ENCODE data around the gene TRAK1.
A peak's percentile ranks its signal among the peaks of the same experiment; 100 is the strongest.
"Not testable (repeated sequence)": the region's sequence is repeated elsewhere in the genome, so short reads cannot be mapped to it uniquely, and the experiment has no call there.

TRAK1 gene, protein sequence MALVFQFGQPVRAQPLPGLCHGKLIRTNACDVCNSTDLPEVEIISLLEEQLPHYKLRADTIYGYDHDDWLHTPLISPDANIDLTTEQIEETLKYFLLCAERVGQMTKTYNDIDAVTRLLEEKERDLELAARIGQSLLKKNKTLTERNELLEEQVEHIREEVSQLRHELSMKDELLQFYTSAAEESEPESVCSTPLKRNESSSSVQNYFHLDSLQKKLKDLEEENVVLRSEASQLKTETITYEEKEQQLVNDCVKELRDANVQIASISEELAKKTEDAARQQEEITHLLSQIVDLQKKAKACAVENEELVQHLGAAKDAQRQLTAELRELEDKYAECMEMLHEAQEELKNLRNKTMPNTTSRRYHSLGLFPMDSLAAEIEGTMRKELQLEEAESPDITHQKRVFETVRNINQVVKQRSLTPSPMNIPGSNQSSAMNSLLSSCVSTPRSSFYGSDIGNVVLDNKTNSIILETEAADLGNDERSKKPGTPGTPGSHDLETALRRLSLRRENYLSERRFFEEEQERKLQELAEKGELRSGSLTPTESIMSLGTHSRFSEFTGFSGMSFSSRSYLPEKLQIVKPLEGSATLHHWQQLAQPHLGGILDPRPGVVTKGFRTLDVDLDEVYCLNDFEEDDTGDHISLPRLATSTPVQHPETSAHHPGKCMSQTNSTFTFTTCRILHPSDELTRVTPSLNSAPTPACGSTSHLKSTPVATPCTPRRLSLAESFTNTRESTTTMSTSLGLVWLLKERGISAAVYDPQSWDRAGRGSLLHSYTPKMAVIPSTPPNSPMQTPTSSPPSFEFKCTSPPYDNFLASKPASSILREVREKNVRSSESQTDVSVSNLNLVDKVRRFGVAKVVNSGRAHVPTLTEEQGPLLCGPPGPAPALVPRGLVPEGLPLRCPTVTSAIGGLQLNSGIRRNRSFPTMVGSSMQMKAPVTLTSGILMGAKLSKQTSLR

DNA sequence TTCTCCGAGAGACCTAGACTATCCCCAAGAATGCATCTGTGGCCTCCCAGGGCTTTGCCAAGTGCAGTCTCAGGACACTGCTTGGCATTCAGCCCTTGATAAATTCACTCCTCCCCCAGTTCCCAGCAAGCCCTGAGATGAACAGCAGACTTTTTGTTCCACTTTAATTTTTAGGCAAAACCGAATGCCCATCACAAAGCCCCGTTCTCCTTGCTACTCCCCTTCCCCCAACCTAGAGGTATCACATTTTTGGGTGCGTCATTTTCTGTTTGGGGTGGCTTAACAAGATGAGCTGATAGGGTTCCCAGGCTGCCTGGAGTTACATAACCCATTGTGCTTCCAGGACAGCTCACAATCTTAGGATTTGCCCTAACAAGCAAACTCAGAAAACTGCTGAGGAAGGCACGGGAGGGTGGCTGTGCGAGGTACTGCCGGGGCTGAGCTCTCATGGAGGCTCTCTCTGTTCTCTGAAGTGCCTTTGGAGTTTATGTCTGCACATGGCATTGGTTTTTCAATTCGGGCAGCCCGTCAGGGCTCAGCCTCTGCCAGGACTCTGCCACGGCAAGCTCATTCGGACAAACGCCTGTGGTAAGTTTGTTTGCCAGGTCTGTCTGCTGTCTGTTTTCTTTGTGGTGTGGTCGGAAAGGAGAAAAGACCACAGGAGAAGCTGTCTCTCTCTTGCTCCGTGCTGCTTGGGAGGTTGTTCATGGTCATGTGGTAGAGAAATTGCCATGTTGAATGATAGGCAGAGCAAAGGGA, at the start of gene TRAK1:
TSS of gene TRAK1 (plus strand) at position 385 of the 759 bp plus-strand sequence. CDS start at position 498, 113 bp downstream.
- Histone ChIP-seq H3K36me3 (replicated peaks) (peaks cover 14% of the 10 kb centered on the region), H3K27me3 (replicated peaks) (no peaks in the 10 kb centered on the region), H3K4me3 (ENCODE audit: low read depth, low read length) (peak within 1 kb of the TSS; percentile 15), H3K27ac (no peak within 1 kb of the TSS)
- DNase-seq: no peak
- in situ Hi-C loops (cut with HindIII; ENCODE audit: low pct_ligation_motif_present, low sequenced_read_pairs): loop anchor here (25.0 kb wide), 1 partner anchor 179 kb away; no protein-coding TSS in a partner anchor
- TF ChIP-seq, protein P1, sequence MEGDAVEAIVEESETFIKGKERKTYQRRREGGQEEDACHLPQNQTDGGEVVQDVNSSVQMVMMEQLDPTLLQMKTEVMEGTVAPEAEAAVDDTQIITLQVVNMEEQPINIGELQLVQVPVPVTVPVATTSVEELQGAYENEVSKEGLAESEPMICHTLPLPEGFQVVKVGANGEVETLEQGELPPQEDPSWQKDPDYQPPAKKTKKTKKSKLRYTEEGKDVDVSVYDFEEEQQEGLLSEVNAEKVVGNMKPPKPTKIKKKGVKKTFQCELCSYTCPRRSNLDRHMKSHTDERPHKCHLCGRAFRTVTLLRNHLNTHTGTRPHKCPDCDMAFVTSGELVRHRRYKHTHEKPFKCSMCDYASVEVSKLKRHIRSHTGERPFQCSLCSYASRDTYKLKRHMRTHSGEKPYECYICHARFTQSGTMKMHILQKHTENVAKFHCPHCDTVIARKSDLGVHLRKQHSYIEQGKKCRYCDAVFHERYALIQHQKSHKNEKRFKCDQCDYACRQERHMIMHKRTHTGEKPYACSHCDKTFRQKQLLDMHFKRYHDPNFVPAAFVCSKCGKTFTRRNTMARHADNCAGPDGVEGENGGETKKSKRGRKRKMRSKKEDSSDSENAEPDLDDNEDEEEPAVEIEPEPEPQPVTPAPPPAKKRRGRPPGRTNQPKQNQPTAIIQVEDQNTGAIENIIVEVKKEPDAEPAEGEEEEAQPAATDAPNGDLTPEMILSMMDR (IDR thresholded peaks at IDR 0.05; ENCODE audit: low read depth, low read length, missing control alignments): no peak

DNA sequence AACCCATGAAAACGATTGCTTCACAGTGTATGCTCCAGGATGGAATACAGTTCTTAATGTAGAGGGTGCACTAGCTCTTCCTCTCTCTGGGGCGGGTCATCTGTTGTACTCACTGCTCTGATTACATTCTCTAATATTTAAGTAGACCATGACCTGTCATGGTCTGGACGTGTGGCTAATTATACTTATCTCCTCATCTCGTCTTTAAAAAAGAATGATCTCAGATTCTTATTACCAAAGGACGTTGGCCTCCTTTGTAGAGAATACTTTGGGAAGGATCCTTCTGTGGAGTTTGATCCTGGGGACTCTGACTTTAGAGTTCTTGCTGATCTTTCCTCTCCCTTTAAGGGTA, 48.4 kb upstream of the TRAK1 start:
- H3K27me3 ChIP-seq (replicated peaks): no peaks in the 10 kb centered on the region
- TF ChIP-seq, protein P1 (IDR thresholded peaks at IDR 0.05; ENCODE audit: low read depth, low read length, missing control alignments): no peak
- H3K27ac ChIP-seq: peak overlapping the region; percentile 92
- H3K4me3 ChIP-seq (ENCODE audit: low read depth, low read length): no peak overlapping the region
- no peaks in the 10 kb centered on the region for H3K36me3 ChIP-seq (replicated peaks)
- DNase-seq: no peak
- in situ Hi-C loops (cut with HindIII; ENCODE audit: low pct_ligation_motif_present, low sequenced_read_pairs): no loop called here

DNA sequence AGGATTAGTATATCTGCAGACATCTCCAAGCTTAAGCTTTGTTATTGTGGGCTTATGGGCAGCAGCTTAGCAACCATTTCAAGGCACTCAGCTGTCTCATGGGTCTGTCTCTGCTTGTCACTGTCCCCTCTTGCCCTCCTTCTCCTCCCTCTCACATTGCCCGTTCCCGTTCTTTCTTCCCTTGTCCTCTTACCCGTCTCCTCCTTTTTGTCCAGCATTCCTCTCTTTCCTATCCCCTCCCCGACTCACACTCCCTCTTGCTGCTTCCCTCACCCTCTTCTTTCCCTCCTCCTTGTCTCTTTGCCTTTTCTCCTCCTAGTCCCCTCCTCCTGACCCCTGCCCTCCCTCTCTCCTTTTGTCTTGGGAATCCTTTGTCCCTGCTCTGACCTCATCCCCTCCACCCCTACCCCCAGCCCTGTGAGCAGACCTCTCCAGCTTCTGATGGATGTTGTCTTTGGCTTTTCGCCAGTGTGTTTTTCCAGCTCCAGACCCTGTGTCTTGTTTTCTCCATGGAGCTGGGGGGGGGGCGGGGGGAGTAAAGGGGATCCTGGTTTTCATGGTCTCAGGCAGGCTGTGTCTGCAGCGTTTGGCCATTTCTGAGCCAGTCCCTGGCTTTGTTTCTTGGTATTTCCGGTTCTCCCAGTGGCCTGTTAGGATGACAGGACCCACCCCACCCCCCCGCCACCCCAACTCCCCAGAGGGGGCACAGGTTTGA, 47.9 kb upstream of the TRAK1 start:
- no peaks in the 10 kb centered on the region for H3K27me3 ChIP-seq (replicated peaks)
- TF ChIP-seq, protein P1 (IDR thresholded peaks at IDR 0.05; ENCODE audit: low read depth, low read length, missing control alignments): no peak
- peak overlapping the region; percentile 92 for H3K27ac ChIP-seq
- H3K36me3 ChIP-seq (replicated peaks): no peaks in the 10 kb centered on the region
- H3K4me3 ChIP-seq (ENCODE audit: low read depth, low read length): no peak overlapping the region
- peak; percentile 93 for DNase-seq
- in situ Hi-C loops (cut with HindIII; ENCODE audit: low pct_ligation_motif_present, low sequenced_read_pairs): no loop called here

DNA sequence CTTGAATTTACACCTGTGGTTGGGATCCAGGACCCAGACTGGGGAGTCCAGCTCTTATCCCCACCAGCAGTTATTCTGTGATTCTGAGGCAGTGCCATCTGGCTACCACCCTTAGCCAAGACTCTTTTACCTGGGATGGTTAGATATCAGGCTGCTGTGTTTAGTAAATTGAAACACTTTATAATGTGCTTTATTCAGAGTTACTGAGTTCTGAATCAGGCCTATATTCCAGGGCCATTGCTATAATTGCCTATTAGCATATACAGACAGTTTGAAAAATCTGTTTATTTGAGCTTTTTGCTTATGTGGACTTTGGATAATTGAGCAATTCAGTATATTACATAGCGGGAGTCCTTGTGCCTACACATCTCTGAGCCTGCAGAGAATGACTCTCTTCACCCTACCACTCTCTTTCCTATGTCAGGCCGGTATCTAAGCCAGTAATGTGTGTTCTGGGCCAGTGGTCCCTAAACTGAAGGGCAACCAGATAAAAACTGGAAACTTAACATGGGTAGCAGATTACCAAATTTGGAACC, 45.4 kb upstream of the TRAK1 start:
- in situ Hi-C loops (cut with HindIII; ENCODE audit: low pct_ligation_motif_present, low sequenced_read_pairs): no loop called here
- no peaks in the 10 kb centered on the region for H3K27me3 ChIP-seq (replicated peaks)
- H3K27ac ChIP-seq: no peak overlapping the region
- TF ChIP-seq, protein P1 (IDR thresholded peaks at IDR 0.05; ENCODE audit: low read depth, low read length, missing control alignments): no peak
- no peaks in the 10 kb centered on the region for H3K36me3 ChIP-seq (replicated peaks)
- H3K4me3 ChIP-seq (ENCODE audit: low read depth, low read length): no peak overlapping the region
- no peak for DNase-seq

DNA sequence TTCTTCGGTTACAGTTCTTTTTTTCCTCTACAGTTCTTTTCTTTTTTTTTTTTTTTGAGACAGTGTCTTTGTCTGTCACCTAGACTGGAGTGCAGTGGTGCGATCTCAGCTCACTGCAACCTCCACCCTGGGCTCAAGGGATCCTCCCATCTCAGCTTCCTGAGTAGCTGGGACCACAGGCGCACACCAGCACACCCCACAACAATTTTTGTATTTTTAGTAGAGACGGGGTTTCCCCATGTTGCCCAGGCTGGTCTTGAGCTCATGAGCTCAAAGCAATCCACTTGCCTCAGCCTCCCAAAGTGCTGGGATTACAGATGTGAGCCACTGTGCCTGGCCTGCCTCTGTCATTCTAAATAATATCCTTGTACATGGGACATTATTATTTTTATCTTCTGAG, 42.6 kb upstream of the TRAK1 start:
- H3K4me3 ChIP-seq (ENCODE audit: low read depth, low read length); in situ Hi-C loops (cut with HindIII; ENCODE audit: low pct_ligation_motif_present, low sequenced_read_pairs); H3K27me3 ChIP-seq (replicated peaks); H3K36me3 ChIP-seq (replicated peaks); DNase-seq; H3K27ac ChIP-seq: not testable (repeated sequence)
